NCI-H2227 treated with DMSO at 0.1 percent for 48 hours (cell line): ENCODE measurements around the gene MAX.

Source experiments
- DNase-seq: peaks from one replicate; lab custom pipeline; 2025; lab: John Stamatoyannopoulos, UW

MAX gene

GRCh38 chr14:65102441-65103149 lies at the start of gene MAX:
Gene MAX, minus strand, starts transcription at chr14:65102517. Its CDS starts 178 bp downstream, at chr14:65102339.
- DNase-seq: peak; percentile 97

GRCh38 chr14:65151609-65151956 lies 49.3 kb upstream of the MAX start:
- DNase-seq: no peak

- no peak for DNase-seq
These were observed 48.7 kb upstream of the MAX start for GRCh38 chr14:65150898-65151608.

- DNase-seq: no peak
These were observed 46.8 kb upstream of the MAX start for GRCh38 chr14:65149116-65149515.

GRCh38 chr14:65144170-65144569 lies 41.9 kb upstream of the MAX start:
- DNase-seq: no peak

GRCh38 chr14:65142914-65143625 lies 40.8 kb upstream of the MAX start:
- DNase-seq: no peak

GRCh38 chr14:65142429-65142828 lies 40.1 kb upstream of the MAX start:
- no peak for DNase-seq

GRCh38 chr14:65141523-65141922 lies 39.2 kb upstream of the MAX start:
- no peak for DNase-seq

GRCh38 chr14:65137648-65138307 lies 35.5 kb upstream of the MAX start:
- DNase-seq: no peak

- DNase-seq: no peak
These were observed 32.6 kb upstream of the MAX start for GRCh38 chr14:65134651-65135579.

- no peak for DNase-seq
These were observed 30.5 kb upstream of the MAX start for GRCh38 chr14:65132855-65133254.

- no peak for DNase-seq
These were observed 29.0 kb upstream of the MAX start for GRCh38 chr14:65131301-65131701.

- no peak for DNase-seq
These were observed 25.8 kb upstream of the MAX start for GRCh38 chr14:65128096-65128495.

- no peak for DNase-seq
These were observed 15.7 kb upstream of the MAX start for GRCh38 chr14:65117769-65118745.

- DNase-seq: no peak
These were observed 13.3 kb upstream of the MAX start for GRCh38 chr14:65115615-65116014.

- no peak for DNase-seq
These were observed 8.2 kb upstream of the MAX start for GRCh38 chr14:65110525-65110924.

GRCh38 chr14:65109357-65109756 lies 7.0 kb upstream of the MAX start:
- DNase-seq: no peak

- no peak for DNase-seq
These were observed 4.9 kb upstream of the MAX start for GRCh38 chr14:65107200-65107599.

- DNase-seq: no peak
These were observed 4.4 kb upstream of the MAX start for GRCh38 chr14:65106736-65107135.

- no peak for DNase-seq
These were observed 4.0 kb upstream of the MAX start for GRCh38 chr14:65106316-65106715.
